Fibroblast of lung (primary cell): ENCODE results near the gene RERE. TPM values are rescaled to one million over a fixed set of nuclear protein-coding genes. Genes with fewer than 3 reads are reported as not detected.
A peak's percentile ranks its signal among the peaks of the same experiment; 100 is the strongest.

ENCODE experiments used
- DNase-seq, 2 donors: peaks; one replicate each; pipeline versions ENCODE4 v3.0.0 to v3.0.0-alpha.2; 2010; ENCODE audit warnings: low read depth in 2 of 2
- H2AFZ ChIP-seq: 2 replicates; pipeline ENCODE4 v1.5.1; 2012; ENCODE audit warnings: low read length, control low read depth, inconsistent platforms
- H3K27ac ChIP-seq: 2 replicates; pipeline ENCODE4 v1.5.1; 2011; ENCODE audit warnings: low read length, control low read depth; ENCODE audit not compliant: insufficient read depth
- H3K27me3 ChIP-seq: 2 replicates; pipeline ENCODE4 v1.5.1; 2011; ENCODE audit warnings: mild to moderate bottlenecking, low read length; ENCODE audit not compliant: control insufficient read depth, insufficient read depth
- H3K36me3 ChIP-seq: 2 replicates; pipeline ENCODE4 v1.5.1; 2011; ENCODE audit warnings: low read length; ENCODE audit not compliant: control insufficient read depth, insufficient read depth
- H3K4me1 ChIP-seq: 2 replicates; pipeline ENCODE4 v1.5.1; 2011; ENCODE audit warnings: low read length; ENCODE audit not compliant: control insufficient read depth, insufficient read depth; ENCODE audit errors: extremely low read depth
- H3K4me2 ChIP-seq: 2 replicates; pipeline ENCODE4 v1.5.1; 2011; ENCODE audit warnings: low read length, control low read depth; ENCODE audit not compliant: insufficient read depth; ENCODE audit errors: extremely low read depth
- H3K4me3 ChIP-seq, 4 experiments: fragments of 200-600 bp in 1 of 4; sonication (generic) in 1 of 4; replicated peaks in 1 of 4; 2 replicates each; pipeline ENCODE4 v1.5.1; 2011 to 2016; ENCODE audit warnings: low read length in 4 of 4, low read depth in 3 of 4, mild to moderate bottlenecking in 3 of 4, control low read depth in 2 of 4, inconsistent platforms in 1 of 4, mixed read lengths in 1 of 4; ENCODE audit not compliant: insufficient read depth in 1 of 4; ENCODE audit errors: control extremely low read depth in 1 of 4
- H3K79me2 ChIP-seq: 2 replicates; pipeline ENCODE4 v1.5.1; 2012; ENCODE audit warnings: mild to moderate bottlenecking, low read length, inconsistent platforms; ENCODE audit not compliant: control insufficient read depth, insufficient read depth
- H3K9ac ChIP-seq: 2 replicates; pipeline ENCODE4 v1.5.1; 2011; ENCODE audit warnings: mild to moderate bottlenecking, low read length, control low read depth; ENCODE audit not compliant: insufficient read depth
- H3K9me3 ChIP-seq: 2 replicates; pipeline ENCODE4 v1.5.1; 2012; ENCODE audit warnings: low read depth, low read length; ENCODE audit not compliant: control insufficient read depth, insufficient read depth
- H4K20me1 ChIP-seq: 2 replicates; pipeline ENCODE4 v1.5.1; 2011; ENCODE audit warnings: low read length; ENCODE audit not compliant: control insufficient read depth, insufficient read depth; ENCODE audit errors: extremely low read depth
- EZH2 ChIP-seq: IDR thresholded peaks from 2 replicates; pipeline ENCODE4 v1.5.1; 2012; ENCODE audit warnings: low read length, control low read depth, mild to moderate bottlenecking; ENCODE audit errors: missing control alignments
- polyA plus RNA-seq, 2 donors: library from polyadenylated mRNA; depleted of rRNA in 1 of 2; stranded (reverse) in 1 of 2; unstranded in 1 of 2; fragments of >200 nt; gene quantifications; 2 replicates each; pipeline ENCODE4 v1.2.1, GENCODE V29; 2011 to 2012; ENCODE audit warnings: missing spikeins in 1 of 2
- total RNA-seq: library from RNA; depleted of rRNA; stranded (reverse); fragments of >200 nt; gene quantifications from 2 replicates; pipeline ENCODE4 v1.2.1, GENCODE V29; 2014
- TF ChIP-seq, protein P1 (sequence below), 2 donors: IDR thresholded peaks in 1 of 2; conservative IDR thresholded peaks in 1 of 2; 1 replicate in 1 of 2; 2 replicates in 1 of 2; pipeline ENCODE4 v1.5.1; 2011 to 2012; ENCODE audit warnings: low read length in 2 of 2, control low read depth in 1 of 2, inconsistent platforms in 1 of 2, low read depth in 1 of 2, mild to moderate bottlenecking in 1 of 2

The RERE gene
- total and polyA plus RNA-seq, 2 donors (not counting 1 experiment from before 2014, with no cell fraction given) = 3.7 to 51.0 TPM

DNA sequence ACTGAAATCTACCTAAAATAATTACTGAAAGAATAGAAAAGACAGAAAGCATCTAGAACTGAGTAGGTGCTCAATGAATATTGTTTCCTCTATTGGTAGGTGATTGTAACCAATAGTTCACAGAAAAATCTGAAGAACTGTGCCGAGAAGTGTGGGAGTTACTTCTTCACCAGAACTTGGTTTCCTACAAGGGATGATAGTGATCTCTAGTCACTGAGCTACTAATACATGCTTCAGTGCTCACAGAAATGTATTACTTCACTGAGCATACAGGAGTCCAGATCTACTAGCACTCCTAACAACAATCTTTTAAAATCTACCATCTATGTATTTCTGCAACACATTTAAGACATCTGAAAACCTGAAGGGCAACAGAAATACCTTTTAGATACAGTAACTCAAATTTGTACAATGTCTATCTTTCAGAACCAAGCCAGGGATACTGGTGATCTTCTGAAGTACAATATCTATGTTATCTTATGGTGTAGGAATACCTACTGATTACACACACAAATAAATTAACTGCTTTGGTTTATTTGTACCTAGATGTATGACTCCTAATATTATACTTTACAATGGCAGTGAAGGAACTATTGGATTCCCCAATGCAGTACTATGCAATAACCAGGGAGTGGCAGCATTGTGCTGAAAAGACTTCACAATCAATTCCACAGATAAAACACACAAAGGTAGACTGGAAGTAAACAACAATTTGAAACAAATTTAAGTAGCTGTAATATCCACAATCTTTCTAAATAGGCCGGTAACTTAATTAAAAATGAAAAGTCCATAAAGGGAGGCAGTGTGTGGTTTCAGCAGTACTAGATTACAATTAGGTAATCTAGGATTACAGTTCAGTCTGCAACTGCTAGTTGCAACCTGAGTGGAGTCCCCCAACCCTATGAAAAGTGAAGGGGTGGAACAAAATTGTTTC lies 256.6 kb downstream of the RERE start:
- Histone ChIP-seq H4K20me1 (no peaks in the 10 kb centered on the region), H3K9ac (no peak overlapping the region), H3K79me2 (no peaks in the 10 kb centered on the region), H3K4me1 (no peaks in the 10 kb centered on the region), H3K4me3 (no peak overlapping the region), H3K27me3 (no peaks in the 10 kb centered on the region), H3K36me3 (no peaks in the 10 kb centered on the region), H3K9me3 (no peaks in the 10 kb centered on the region), H2AFZ (no peak overlapping the region), H3K27ac (no peak overlapping the region), H3K4me2 (no peak overlapping the region)
- DNase-seq = peak; percentile 32 to 67
- no peak for TF ChIP-seq EZH2
- TF ChIP-seq, protein P1, sequence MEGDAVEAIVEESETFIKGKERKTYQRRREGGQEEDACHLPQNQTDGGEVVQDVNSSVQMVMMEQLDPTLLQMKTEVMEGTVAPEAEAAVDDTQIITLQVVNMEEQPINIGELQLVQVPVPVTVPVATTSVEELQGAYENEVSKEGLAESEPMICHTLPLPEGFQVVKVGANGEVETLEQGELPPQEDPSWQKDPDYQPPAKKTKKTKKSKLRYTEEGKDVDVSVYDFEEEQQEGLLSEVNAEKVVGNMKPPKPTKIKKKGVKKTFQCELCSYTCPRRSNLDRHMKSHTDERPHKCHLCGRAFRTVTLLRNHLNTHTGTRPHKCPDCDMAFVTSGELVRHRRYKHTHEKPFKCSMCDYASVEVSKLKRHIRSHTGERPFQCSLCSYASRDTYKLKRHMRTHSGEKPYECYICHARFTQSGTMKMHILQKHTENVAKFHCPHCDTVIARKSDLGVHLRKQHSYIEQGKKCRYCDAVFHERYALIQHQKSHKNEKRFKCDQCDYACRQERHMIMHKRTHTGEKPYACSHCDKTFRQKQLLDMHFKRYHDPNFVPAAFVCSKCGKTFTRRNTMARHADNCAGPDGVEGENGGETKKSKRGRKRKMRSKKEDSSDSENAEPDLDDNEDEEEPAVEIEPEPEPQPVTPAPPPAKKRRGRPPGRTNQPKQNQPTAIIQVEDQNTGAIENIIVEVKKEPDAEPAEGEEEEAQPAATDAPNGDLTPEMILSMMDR (conservative IDR thresholded peaks at IDR 0.05 in 1 of 2, IDR thresholded peaks at IDR 0.05 in 1 of 2; ENCODE audit: low read depth in 1 of 2, low read length in 2 of 2) = peak; percentile 89 to 93

DNA sequence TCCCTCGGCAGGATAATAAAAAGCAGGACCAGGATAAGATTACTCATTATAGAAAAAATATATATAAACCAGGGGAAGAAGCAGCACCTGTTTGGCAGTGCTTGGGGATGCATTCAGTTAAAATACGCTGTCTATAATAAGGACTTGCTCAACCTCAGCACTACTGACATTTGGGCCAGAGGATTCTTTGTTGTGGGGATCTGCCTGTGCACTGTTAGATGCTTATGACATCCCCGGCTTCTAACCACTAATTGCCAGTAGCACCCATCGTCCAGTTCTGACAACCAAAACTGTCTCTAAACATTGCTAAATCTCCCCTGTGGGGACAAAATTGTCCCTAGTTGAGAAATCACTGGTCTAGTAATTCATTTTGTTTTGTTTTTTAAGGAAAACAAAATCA lies 257.4 kb downstream of the RERE start:
- no peak overlapping the region for H3K27ac ChIP-seq
- H3K9me3 ChIP-seq = no peaks in the 10 kb centered on the region
- no peak overlapping the region for H2AFZ ChIP-seq
- no peak overlapping the region for H3K4me3 ChIP-seq
- DNase-seq = no peak
- H3K79me2 ChIP-seq = no peaks in the 10 kb centered on the region
- H3K9ac ChIP-seq = no peak overlapping the region
- no peaks in the 10 kb centered on the region for H4K20me1 ChIP-seq
- no peaks in the 10 kb centered on the region for H3K36me3 ChIP-seq
- H3K27me3 ChIP-seq = no peaks in the 10 kb centered on the region
- H3K4me2 ChIP-seq = no peak overlapping the region
- no peak for TF ChIP-seq EZH2
- TF ChIP-seq, protein P1 (conservative IDR thresholded peaks at IDR 0.05 in 1 of 2, IDR thresholded peaks at IDR 0.05 in 1 of 2; ENCODE audit: low read depth in 1 of 2, low read length in 2 of 2) = no peak
- no peaks in the 10 kb centered on the region for H3K4me1 ChIP-seq

DNA sequence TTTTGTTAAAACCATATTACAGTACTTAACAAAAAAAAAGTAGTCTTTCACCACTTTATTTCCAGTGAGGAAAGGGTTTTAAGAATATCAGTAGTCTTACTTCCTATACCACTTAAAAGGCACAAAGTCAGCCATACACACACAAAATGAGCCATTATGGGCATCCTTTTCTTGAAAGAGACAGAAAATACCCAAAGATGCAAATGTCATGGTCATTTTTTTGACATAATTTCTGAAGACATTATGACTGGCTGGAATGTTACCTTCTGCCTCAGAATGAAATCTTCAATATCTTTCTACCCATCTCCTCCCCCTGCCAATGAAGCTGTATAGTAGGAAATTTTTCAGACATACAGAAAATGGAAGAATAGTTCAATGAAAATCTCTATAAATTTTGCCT lies 261.9 kb downstream of the RERE start:
- no peak overlapping the region for H3K4me3 ChIP-seq
- DNase-seq = no peak
- no peak for TF ChIP-seq EZH2
- TF ChIP-seq, protein P1 (conservative IDR thresholded peaks at IDR 0.05 in 1 of 2, IDR thresholded peaks at IDR 0.05 in 1 of 2; ENCODE audit: low read depth in 1 of 2, low read length in 2 of 2) = no peak
- no peaks in the 10 kb centered on the region for H3K27me3 ChIP-seq
- no peak overlapping the region for H3K27ac ChIP-seq
- no peaks in the 10 kb centered on the region for H3K36me3 ChIP-seq
- H3K9ac ChIP-seq = no peak overlapping the region
- no peaks in the 10 kb centered on the region for H4K20me1 ChIP-seq
- no peaks in the 10 kb centered on the region for H3K9me3 ChIP-seq
- H3K4me1 ChIP-seq = no peaks in the 10 kb centered on the region
- H3K79me2 ChIP-seq = peaks cover 4% of the 10 kb centered on the region
- H3K4me2 ChIP-seq = no peak overlapping the region
- no peak overlapping the region for H2AFZ ChIP-seq
